ENCODE data around the gene FLNA.
A peak's percentile ranks its signal among the peaks of the same experiment; 100 is the strongest.
"Not testable (repeated sequence)": the region's sequence is repeated elsewhere in the genome, so short reads cannot be mapped to it uniquely, and the experiment has no call there.

The FLNA gene, protein sequence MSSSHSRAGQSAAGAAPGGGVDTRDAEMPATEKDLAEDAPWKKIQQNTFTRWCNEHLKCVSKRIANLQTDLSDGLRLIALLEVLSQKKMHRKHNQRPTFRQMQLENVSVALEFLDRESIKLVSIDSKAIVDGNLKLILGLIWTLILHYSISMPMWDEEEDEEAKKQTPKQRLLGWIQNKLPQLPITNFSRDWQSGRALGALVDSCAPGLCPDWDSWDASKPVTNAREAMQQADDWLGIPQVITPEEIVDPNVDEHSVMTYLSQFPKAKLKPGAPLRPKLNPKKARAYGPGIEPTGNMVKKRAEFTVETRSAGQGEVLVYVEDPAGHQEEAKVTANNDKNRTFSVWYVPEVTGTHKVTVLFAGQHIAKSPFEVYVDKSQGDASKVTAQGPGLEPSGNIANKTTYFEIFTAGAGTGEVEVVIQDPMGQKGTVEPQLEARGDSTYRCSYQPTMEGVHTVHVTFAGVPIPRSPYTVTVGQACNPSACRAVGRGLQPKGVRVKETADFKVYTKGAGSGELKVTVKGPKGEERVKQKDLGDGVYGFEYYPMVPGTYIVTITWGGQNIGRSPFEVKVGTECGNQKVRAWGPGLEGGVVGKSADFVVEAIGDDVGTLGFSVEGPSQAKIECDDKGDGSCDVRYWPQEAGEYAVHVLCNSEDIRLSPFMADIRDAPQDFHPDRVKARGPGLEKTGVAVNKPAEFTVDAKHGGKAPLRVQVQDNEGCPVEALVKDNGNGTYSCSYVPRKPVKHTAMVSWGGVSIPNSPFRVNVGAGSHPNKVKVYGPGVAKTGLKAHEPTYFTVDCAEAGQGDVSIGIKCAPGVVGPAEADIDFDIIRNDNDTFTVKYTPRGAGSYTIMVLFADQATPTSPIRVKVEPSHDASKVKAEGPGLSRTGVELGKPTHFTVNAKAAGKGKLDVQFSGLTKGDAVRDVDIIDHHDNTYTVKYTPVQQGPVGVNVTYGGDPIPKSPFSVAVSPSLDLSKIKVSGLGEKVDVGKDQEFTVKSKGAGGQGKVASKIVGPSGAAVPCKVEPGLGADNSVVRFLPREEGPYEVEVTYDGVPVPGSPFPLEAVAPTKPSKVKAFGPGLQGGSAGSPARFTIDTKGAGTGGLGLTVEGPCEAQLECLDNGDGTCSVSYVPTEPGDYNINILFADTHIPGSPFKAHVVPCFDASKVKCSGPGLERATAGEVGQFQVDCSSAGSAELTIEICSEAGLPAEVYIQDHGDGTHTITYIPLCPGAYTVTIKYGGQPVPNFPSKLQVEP (N-terminal part only)

DNA sequence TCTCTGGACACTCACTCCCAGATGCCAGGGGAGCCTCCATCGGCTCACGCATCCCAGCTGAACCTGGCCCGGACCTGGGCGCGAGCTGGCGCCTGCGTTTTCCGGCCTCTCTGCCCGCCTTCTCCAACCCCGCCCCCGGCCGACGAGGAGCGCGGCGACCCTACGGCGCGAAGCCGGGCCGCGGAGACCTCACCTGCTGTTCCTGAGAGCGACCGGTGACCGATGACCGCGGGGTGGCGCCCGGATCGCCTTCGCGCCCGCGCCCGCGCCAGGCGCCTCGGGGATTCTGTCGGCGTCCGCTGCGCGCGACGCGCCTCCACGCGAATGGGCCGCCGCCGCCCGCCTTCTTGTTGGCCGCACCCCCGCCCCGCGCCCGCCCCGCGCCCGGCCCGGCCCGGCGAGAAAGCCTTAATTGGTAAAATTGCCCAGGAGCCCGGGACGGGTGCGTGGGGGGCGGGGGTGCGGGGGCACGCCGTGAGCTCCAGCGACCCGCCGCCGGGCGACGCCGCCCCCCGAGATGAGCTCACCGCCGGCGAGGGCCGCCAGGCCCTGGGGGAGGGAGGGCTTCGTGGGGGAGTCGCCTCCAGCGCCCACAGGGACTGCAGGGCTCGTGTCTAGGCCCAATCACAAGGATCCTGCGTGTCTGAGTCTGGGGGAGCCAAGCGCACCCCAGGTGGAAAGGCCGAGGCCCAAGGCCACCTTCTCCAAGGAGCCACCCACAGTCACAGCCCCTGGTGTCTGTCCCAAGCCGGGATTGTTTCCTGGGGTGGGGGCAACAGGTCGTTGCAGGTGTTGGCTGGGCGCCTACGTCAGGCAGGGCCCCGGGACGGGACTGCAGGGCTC lies at the start of gene FLNA:
TSS of gene FLNA (minus strand) at position 322 of the 843 bp plus-strand sequence. CDS start 3,389 bp downstream, outside the sequence.
- peak; percentile 53 for DNase-seq

DNA sequence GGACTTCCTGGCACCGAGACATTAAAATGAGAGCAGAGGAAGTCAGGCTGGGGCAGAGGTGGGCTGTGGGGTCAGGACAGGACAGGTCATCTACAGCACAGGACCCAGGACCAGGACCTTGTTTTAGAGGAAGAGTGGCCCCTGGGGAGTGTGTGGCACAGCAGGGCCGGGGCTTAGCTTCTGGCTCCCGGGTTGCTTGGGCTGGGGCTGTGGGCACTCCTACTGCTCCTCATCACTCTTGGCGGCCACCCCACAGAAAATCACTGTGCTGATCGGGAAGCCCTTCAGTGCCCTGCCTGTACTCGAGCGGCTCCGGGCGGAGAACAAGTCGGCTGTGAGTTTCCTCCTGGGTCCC lies 45.9 kb upstream of the FLNA start:
- DNase-seq, result no peak

DNA sequence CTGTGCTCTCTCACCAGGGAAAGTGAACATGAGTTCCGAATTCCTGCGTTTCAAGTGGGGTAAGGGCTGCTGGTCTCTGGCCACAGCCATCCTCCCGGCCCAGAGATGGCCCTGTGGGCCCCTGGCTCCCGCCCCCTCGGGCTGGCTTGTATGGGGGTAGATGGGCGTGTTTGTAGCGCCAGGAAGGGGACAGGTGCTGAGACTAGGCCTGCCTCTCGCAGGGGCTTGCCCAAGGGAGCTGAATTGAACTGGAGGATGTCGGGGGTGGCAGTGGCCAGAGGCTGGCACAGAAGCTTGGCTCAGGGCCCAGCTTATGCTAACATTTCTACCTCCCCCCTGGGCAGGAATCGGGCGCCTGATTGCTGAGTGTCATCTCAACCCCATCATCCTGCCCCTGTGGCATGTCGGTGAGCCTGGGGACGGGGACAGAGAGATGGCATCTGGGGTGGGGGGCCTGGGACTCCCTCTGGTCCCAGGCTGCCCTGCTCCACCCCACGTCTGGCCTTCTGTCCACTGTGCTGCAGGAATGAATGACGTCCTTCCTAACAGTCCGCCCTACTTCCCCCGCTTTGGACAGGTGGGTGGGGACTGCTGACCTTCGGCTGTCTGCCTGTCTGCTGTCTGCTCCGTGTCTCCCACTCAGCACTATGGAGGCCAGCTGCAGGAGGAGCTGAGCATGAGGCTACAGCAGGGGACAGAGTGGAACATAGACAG lies 45.4 kb upstream of the FLNA start:
- no peak for DNase-seq

DNA sequence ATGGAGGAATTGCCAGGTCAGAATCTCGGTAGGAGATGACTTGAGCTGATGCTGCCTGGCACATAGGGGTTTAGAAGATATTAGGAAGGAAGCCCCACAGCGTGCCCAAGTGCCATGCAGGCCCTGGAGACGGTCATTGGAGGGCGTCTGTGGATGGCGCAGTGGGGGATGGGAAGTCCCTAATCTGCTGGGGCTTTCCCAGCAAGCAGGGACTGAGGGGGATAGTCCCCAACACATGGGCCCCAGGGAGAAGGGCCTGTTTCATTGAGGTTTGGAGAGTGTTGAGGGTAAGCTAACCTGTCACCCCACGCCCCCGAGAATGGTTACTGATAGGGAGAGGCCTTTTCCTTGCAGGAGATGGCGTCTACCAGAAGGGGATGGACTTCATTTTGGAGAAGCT lies 44.8 kb upstream of the FLNA start:
- DNase-seq, result no peak

DNA sequence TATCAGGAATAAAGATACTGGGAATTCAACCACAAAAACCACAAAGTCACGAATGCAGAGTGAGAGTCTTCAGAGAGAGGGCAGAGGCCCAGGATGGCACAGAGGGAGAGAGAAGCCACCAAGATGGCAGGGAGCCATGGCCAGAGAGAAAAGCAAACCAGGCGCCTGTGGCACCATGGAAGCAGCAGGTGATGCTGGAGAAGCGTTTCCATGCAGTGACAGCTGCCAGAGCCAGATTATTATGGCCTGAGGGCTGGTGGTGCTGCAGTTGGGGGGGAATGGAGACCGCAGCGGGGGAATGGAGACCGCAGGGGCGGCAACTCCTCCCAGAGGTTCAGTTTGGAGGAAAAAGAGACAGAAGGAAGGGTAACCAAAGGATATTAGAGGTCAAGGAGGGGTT lies 42.7 kb upstream of the FLNA start:
- DNase-seq, result no peak

DNA sequence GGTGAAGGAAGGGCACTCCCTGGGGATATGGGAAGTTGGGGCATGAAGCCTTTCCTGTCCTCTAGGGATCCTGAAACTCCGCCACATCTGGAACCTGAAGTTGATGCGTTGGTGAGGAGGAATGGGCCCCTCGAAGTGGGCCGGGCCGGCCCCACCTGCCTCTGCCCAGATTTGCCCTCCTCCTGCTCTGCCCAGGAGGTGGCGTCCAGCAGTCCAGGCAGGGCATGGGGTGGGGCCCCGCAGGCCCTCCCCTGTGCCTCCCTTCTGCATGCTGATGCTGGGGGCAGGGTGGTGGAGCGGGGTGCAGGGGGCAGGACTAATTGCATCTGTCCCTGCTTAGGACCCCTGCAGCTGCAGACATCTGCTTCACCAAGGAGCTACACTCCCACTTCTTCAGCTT lies 38.7 kb upstream of the FLNA start:
- no peak for DNase-seq

DNA sequence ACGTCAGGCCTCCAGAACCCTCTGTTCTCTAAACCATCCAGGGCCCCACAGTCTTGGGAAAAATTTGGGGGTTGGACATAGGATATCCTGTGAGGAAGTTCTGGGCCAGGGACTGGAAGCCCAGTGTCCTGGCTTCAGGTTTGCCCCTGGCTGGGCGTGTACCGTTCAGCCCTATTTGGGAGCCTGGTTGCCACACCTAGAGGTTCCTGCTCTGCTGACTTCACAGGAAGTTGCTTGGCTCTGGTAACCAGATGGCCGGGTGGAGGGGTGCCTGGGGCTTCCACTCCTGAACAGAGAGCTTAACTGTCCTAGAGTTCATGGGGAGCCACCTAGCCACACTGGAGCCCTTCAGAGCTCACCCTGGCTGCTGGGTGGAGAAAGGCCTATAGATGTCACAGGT lies 38.0 kb upstream of the FLNA start:
- no peak for DNase-seq

DNA sequence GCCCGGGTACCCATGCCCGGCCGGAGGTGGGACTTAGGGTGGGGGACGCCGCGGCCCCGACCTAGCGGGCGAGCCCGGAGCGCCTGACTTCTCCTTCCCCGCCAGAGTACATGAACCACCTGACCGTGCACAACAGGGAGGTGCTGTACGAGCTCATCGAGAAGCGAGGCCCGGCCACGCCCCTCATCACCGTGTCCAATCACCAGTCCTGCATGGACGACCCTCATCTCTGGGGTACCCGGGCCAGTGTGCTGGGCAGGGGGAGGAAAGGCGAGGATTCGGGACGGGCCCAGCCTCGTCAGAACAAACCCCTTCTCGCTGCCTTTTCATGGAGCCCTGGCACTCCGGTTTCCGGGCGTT lies 37.5 kb upstream of the FLNA start:
- no peak for DNase-seq

DNA sequence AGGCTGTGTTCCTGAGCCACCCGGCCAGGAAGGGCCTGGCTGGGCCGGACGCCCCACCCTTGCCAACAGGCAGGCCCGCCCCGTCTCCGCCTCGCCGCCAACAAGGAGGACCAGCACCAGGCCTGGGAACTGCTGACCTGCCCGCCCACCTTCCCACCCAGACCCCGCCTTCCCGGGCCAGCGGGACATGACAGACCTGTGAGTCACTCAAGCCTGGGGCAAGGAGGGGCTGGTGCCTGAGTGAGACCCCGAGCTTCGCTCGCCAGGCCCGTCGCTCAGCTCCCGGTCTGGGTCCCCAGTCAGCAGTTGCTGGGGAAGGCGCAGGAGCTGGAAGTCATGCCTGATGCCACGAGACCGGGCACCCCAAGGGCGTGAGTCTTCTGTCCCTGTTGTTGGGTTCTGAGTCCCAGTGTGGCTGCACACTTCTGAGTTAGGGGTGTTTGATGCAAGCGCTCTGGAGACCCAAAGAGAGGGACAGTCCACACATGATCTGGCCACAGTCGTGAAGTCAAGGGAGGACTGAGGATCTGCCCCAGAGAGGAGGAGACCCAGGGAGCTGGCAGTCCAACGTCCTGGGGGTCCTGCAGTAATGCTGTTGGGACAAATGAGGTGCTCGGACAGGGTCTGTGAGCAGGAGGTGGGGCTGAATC lies 34.9 kb upstream of the FLNA start, which contains the start of gene DNASE1L1:
TSS of gene DNASE1L1 (minus strand) at position 33 of the 650 bp plus-strand sequence. CDS start 3,686 bp downstream, outside the sequence.
- peak; percentile 81 for DNase-seq

DNA sequence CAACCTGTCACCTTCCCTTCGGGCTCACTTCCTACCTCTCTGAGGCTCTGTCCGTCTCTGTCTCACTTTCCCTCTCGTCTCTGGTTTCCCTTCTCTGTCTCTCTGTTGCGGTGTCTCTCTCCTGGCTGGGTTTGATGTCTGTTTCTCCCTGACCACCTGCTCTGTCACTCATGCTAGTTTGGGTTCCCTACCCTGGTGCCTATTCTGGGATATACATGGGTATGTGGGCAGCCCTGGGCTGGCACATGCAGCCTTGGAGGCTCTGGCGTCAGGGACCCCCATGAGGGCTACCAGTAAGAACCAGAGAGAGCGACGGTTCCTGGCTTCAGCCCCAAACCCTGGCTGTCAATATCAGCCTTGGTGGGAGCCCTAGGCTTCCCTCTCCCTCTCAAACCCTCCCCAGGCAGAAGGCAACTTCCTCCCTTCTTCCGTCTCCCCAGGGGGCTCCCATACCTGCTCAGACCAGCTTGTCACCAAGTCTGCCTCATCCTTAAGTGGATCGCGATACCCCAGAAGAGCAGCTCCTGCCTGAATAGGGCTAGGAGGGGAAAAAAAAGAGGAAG lies 34.3 kb upstream of the FLNA start:
- DNase-seq, result no peak

DNA sequence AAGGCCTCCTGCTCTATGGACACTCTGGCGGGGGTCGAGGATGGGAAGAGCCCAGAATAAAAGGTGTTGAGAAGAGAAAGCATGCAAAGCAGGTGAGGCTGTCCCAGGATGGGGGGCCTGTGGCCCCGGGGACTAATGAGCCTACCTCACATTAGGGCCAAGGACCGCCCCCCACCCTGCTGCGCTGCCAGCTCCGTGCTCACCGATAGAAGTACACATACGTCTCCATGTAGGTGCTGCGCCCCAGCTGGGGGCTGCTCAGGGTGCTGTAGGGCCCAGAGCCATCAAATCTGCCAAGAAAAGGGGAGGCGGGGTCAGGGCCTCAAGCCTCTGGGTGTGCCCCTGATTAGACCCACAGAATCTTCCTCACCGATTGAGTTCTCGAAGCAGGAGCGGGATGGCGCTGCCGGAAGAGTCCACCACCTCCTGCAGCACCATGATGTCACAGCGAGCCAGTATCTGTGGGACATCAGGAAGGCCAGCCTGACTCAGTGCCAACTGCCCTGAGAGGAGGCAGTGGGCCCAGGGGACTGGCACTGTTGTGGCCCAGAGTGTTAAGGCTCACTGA lies 30.3 kb upstream of the FLNA start:
- DNase-seq, result no peak

DNA sequence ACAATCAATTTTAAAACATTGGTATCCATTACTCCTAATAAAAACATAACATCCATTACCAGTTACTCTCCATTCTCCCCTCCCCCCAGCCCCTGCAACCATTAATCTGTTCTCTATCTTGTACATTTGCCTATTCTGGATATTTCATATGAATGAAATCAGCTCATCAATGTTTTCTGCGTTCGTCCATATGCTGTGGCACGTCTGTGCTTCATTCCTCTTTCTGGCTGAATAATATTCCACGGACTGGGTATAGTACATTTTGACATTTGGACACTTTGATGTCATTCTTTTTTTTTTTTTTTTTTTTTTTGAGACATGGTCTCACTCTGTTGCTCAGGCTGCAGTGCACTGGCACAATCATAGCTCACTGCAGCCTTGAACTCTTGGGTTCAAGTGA lies 29.4 kb upstream of the FLNA start:
- DNase-seq, result no peak

DNA sequence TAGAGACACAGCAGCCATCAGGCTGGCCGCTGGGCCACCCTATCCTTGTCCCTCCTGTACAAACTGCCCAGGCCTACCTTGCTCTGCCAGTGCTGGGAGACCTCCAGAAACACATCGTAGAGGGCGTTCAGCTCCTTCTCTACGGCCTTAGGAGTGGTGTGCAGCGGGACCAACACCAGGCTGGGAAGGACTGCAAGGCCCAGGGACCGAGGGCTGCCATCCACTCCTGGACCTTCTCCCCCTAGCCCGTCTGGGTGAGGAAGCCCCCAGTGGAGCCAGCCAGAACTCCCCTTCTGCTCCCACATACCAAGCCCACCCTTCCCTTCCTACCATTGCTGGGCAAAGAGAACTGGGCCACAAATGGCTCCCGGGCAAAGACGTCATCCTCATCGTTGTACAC lies 28.8 kb upstream of the FLNA start:
- DNase-seq, result no peak

DNA sequence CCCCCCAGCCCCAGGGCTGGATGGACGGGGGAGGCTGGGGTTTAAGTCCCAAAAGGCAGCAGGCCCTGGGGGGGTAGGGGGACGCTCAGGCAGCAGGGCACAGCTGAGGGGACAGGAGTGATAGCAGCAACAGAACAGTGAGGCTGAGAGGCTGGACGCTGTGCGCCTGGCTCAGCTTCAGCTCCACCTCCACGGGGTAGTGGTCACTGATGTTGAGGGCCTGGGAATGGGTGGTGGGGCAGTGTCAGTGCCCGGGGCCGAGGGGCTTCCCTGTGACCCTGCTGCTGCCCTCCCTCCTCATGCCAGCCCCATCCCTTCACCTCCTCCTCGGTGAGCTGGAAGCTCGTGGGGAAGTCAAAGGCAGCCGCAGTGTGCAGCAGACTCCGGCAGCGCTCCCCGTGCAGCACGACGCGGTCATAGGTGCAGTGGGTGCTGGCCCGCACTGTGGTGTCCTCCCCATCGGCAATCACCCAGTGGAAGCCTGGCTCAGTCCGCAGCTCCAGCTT lies 28.2 kb upstream of the FLNA start:
- DNase-seq, result no peak

DNA sequence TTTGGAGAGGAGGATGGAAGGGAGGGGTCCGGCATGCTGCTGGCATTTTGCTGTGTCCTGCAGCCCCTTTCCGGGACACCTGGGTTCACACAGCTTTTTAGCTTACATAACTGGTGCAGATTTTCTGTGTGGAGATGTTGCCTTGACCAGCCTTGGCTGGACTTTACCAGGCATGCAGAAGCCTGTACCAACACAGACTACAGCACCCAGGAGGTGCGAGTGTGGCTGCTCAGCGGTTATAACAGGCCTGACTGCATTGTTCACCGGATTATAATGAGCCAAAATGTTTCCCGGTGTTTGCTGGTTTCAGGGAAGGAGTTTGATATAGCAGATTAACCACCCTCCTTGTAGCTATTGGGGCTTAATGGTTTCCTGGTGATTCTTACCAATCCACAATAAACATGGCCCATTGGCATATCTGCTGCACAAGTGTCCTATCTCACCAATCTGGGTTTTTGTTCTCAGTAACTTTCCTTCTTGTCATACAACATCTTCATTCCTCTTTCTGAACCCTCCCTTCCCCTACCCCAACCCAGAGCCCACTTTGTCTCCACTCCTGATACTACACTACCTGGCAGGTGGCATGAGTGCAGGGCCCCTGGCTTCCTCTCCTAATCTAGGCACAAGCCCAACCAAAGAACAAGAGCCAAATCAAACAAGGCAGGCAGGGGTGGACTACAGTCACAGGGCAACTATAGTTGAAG lies 27.6 kb upstream of the FLNA start:
- DNase-seq, result no peak

DNA sequence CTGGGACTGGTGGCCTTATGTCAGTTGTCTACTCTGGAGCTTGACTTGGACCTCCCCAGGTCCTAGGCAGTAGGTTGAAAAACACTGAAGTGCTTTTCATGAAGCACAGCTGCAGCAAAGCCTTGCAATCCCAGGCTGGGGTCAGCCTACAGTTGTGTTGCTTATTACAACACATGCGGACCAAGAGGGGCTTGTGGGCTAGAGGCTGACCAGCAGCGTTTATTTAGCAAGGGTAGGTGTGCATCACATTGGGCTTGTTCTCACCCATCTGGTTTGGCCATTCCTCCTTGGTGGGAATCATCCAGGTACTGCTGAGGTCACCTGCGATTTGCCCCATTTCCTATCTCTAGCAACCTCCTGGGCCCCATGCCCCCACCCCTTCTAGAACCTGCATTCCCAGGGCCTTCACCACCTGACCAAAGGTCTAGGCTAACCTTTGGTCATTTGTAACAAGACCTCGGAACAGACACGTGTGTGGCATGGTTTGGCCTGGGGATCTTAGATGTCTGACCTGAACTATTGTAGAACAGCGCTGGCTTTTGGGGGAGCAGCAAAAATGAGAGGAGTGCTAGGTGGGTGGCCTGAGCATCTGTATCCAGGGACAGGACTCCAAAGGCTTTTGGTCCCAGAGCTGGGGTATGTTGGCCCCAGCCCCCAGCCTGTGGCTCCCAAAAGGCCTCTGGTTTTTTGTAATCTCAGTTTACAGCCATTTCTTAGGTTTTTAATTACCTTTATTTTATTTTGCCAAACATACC lies 26.8 kb upstream of the FLNA start:
- DNase-seq, result peak; percentile 40

DNA sequence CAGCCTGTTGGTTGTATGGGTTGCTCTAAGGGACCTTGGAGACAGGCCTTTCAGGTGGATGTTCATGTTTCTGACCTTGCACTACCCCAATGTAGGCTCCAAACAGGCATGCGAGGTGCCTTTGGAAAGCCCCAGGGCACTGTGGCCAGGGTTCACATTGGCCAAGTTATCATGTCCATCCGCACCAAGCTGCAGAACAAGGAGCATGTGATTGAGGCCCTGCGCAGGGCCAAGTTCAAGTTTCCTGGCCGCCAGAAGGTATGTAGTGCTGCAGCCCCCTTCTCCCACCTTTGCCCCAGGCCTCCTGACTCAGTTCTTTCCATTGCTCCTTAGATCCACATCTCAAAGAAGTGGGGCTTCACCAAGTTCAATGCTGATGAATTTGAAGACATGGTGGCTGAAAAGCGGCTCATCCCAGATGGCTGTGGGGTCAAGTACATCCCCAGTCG lies 26.0 kb upstream of the FLNA start:
- not testable (repeated sequence) for DNase-seq

DNA sequence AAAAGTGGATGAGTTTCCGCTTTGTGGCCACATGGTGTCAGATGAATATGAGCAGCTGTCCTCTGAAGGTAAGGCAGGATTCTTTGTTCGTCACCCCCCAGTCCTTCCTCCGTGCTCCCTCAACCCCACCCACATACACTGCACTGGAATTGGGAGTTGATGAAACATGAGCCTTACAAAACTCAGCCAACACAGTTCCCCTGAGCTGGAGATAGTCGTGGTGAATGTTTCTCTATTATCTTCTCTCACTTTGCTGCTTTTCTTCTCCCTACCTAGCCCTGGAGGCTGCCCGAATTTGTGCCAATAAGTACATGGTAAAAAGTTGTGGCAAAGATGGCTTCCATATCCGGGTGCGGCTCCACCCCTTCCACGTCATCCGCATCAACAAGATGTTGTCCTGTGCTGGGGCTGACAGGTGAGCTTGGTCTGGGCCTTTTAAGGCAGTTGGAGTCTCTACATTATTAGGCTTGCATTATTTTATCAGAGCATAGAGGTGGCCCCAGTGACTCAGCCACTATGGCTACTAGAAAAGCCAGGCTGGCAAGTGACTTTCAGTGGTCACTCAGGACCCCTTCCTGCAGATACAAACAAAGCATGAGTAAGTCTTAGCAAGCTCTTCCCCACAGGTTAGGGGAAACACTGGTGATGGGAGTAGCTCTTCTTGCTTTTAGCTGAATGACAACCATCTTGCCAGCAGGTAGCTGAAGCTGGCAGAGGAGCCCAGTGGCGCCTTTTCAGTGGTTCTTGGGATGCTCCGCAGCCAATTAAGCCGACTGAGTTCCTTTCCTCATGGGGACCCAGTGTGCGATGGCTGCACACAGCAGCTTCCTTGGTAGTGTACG lies 25.3 kb upstream of the FLNA start:
- DNase-seq, result no peak

Measured in fibroblast of upper back skin (primary cell).